ENCODE data around the gene KRT6C.
"Not testable (repeated sequence)": the region's sequence is repeated elsewhere in the genome, so short reads cannot be mapped to it uniquely, and the experiment has no call there.

Gene KRT6C

GRCh38 chr12:52499806-52500560 is 26.4 kb upstream of the KRT6C start:
- no peak for DNase-seq

- DNase-seq, result no peak
Measured at GRCh38 chr12:52498946-52499345, 25.3 kb upstream of the KRT6C start.

DNA sequence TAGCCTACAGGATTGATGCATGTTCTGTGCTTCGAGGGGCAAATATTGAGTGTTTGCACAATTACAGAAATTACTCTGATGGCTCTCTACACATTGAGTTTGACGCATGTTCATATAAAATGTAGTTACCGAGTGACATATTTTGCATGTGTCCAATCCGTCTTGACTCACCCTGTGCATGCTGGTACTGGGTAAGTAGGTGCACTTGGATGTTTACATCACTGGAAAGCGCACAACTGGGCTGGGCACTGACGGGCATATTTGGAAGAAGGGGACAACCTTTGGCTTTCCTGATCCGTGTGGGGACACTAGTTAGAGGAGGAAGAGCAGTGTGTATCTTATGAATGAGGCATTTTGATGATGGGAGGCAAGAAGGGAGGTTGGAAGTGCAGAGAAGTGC is 24.4 kb upstream of the KRT6C start:
- DNase-seq, result no peak

DNA sequence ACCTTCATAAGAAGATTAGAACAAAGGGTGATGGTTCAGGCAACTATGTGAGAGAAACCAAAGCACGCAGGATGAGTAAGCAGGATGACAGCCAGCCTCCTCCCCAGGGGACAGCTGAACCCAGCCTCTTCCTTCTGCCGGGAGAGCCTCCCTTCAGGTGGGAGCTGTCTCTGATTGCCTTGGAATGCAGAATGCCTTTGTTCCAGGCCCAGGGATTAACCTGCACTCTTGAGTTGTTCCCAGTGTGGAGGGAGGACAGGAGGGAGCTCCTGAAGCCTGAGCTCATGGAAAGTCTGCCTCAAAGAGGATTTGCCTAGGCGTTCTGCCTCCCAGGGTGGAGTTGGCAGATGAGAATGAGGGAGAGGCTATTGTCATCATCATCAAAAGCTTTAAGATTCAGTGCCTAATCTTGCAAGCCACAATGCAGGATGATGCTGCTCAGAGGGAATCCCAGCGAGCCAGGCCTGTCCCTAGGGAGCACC is 23.0 kb upstream of the KRT6C start:
- DNase-seq, result no peak

- DNase-seq, result no peak
Measured at GRCh38 chr12:52496054-52496453, 22.4 kb upstream of the KRT6C start.

DNA sequence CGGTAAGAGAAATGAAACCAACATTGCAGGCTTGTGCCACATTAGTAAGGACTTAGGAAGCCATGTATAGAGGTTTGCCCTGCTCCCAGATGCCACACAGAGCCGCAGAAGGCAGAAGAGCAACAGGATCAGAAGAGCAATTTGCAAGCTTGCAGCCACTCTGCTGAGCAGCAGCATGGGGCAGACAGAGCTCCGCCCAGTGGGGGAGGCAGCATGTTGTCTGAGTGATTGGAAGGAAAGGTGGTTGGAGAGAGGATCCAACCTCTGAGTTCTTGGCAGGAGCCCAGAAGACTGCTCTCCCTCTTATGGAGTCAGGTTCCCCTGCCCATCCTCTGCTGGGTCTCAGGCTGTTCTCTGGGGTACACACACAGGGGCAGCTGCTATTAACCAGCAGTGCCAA is 21.8 kb upstream of the KRT6C start:
- no peak for DNase-seq

- DNase-seq, result no peak
Measured at GRCh38 chr12:52494518-52494917, 20.9 kb upstream of the KRT6C start.

DNA sequence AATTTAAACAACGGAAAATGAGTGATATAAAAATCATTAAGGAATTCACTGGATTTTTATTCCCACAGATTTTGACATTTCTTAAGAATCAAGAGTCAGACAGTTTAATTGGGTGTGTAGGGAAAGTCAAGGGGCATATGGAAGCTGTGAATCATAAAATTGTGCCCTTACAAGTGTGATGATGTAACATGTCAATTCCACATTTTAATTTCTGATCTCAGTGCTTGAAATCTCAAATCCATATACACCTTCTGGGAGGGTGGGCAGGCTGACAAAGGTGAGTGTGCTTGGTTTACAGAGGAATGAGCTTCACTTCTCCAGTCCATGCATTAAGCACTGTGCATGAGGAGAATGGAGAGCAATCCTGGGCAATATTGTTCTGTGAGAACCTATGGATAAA is 20.5 kb upstream of the KRT6C start:
- no peak for DNase-seq

DNA sequence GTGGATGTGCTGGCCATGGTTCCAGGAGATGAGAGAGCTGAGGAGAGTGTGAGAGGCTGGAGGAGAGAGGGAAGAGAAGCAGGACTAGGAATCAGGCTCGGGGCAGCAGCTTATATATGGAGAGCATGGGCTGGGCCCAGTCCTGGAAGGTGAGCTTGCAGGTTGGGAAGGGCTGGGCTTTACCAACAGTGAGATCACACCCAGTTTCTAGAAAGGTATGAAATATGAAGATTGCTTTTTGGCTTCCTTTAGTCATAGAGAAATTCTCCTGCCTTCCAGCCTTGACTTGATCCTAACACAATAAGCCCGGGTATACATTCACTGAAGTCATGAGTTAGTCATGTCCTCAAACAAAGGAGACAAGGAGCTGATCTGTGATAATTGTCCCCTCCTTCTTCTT is 19.6 kb upstream of the KRT6C start, which contains the start of gene KRT6A:
Gene KRT6A, minus strand, starts transcription at position 86 of the 400 bp plus-strand sequence. Its CDS starts 69 bp downstream, at position 17.
- no peak for DNase-seq

GRCh38 chr12:52492405-52492804 is 18.8 kb upstream of the KRT6C start:
- DNase-seq, result not testable (repeated sequence)

DNA sequence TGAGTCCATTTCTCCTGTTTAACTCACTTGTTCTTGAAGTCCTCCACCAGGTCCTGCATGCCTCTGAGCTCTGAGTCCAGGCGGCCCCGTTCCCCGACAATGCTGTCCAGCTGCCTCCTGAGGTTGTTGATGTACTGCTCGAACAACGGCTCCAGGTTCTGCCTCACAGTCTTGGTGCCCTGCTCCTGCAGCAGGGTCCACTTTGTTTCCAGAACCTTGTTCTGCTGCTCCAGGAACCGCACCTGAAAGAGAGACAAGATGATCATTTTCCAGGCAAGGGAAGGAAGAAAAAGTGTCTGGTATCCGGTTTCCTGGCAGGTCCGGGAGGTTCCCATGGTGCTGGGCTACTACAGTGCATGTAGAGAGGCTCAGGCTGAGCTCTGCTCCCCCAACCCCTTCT is 17.9 kb upstream of the KRT6C start:
- DNase-seq, result not testable (repeated sequence)

GRCh38 chr12:52488736-52489135 is 15.1 kb upstream of the KRT6C start:
- no peak for DNase-seq

GRCh38 chr12:52487744-52488443 is 14.3 kb upstream of the KRT6C start:
- DNase-seq, result not testable (repeated sequence)

DNA sequence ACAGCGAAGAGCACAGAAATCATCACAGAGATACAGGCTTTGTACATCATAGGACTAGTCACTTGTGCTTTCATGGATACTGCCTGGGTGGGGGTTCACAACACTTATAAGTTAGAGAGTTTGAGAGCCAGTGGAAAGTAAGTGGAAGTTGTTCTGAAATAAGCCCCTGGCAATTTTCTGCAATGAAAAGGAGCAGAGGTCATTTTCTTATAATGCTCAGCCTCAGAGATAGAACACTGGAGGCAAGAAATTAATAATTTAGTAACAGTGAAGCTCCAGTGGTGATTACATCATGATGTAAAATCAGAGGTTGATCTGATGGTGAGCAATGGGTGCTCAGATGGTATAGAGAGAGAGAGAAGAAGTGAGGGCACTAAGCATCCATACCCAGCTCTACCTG is 13.6 kb upstream of the KRT6C start:
- DNase-seq, result no peak

- no peak for DNase-seq
Measured at GRCh38 chr12:52486166-52487105, 12.8 kb upstream of the KRT6C start.

DNA sequence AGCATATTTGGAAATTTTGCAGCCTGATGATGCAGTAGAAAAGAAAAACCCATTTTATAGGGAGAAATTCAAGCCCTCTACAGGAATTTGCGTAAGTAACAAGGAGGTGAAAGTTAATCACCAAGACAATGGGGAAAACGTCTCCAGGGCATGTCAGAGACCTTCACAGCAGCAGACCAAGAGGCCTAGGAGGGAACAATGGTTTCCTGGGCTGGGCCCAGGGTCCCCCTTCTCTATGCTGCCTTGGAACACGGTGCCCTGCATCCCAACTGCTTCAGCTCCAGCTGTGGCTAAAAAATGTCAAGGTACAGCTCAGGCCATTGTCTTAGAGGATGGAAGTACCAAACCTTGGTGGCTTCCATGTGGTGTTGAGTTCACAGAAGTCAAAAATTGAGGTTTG is 6.5 kb upstream of the KRT6C start:
- no peak for DNase-seq

DNA sequence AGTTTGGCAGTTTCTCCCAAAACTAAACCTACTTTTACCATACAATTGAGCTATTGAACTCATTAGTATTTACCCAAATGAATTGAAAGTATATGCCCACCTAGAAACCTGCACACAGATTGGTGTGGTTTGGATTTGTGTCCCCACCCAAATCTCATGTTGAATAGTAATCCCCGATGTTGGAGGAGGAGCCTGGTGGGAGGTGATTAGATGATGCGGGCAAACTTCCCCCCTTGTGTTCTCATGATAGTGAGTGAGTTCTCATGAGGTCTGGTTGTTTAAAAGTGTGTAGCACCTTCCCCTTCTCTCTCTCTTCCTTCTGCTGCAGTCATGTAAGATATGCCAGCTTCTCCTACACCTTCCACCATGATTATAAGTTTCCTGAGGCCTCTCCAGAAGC is 4.0 kb upstream of the KRT6C start:
- DNase-seq, result no peak

- no peak for DNase-seq
Measured at GRCh38 chr12:52474212-52474611, 607 bp upstream of the KRT6C start.

GRCh38 chr12:52469853-52470252 is 3.8 kb downstream of the KRT6C start:
- no peak for DNase-seq

DNA sequence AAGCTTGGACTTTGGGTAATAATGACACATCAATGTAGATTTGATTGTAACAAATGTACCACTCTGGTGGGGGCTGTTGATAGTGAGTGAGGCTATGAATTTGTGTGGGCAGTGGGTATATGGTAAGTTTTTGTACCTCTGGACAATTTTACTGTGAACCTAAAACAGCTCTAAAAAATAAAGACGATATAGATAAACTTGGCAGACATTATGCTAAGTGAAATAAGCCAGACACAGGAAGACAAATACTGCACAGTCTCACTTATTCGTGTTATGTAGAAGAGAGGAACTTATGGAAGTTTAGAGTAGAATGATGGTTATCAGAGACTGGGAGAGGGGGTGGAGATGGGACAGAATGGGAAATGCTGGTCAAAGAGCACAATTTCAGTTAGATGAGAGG is 8.7 kb downstream of the KRT6C start:
- DNase-seq, result no peak

- DNase-seq, result no peak
Measured at GRCh38 chr12:52461693-52462092, 11.9 kb downstream of the KRT6C start.

DNA sequence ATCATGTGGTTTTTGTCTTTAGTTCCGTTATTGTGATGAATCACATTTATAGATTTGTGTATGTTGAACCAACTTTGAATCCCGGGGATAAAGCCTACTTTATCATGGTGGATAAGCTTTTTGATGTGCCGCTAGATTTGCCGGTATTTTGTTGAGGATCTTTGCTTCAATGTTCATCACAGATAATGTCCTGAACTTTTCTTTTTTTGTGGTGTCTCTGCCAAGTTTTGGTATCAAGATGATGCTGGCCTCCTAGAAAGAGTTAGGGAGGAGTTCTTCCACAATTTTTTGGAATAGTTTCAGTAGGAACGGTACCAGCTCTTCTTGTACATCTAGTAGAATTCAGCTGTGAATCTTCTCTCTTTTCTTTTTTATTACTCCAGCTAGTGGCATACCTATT is 14.7 kb downstream of the KRT6C start:
- DNase-seq, result no peak

DNA sequence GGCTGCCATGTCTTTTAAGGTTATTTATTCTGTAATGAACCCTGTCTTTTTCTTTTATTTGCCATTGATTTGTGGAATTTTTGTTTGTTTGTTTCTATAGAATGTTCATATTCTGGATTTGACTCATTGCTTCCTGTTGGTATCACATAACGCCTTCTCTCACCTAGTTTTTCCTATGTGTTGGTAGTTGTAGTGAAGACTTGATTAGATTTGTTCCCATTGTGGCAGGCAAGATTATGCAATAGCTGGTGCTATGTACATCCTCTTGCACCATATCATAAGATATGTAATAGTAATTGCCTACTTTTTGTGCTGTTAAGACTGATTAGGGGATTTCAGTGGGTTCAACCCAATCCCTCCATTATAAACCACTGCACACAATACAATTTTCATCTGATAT is 17.8 kb downstream of the KRT6C start:
- DNase-seq, result no peak
